Neural cell (in vitro differentiated cells): Measurements from ENCODE around the gene OR4N2. TPM values are rescaled to one million over a fixed set of nuclear protein-coding genes. Genes with fewer than 3 reads are reported as not detected.
"Not testable (repeated sequence)": the region's sequence is repeated elsewhere in the genome, so short reads cannot be mapped to it uniquely, and the experiment has no call there.

Source experiments
- H2AFZ ChIP-seq: fragments of 200-600, 300-800 bp; sonication (generic), shearing (Covaris generic); 2 replicates; pipeline ENCODE4 v1.6.0; 2014; ENCODE audit warnings: low read depth, mild to moderate bottlenecking, antibody characterized with exemption, low read length, moderate library complexity
- H3F3A ChIP-seq: fragments of 200-600 bp; shearing (Covaris generic); 2 replicates; pipeline ENCODE4 v1.6.1; 2016; ENCODE audit warnings: mild to moderate bottlenecking, moderate library complexity, mixed read lengths, antibody characterized with exemption, low read length; ENCODE audit not compliant: insufficient read depth, poor library complexity, severe bottlenecking
- H3K27ac ChIP-seq: fragments of 200-600, 300-800 bp; sonication (generic), shearing (Covaris generic); 2 replicates; pipeline ENCODE4 v1.5.1; 2014; ENCODE audit warnings: mild to moderate bottlenecking, low read length, moderate library complexity
- H3K27me3 ChIP-seq: fragments of 300-800, 200-600 bp; sonication (generic), shearing (Covaris generic); 2 replicates; pipeline ENCODE4 v1.6.0; 2014; ENCODE audit warnings: mild to moderate bottlenecking, low read depth, low read length, moderate library complexity; ENCODE audit not compliant: insufficient read depth
- H3K36me3 ChIP-seq: fragments of 300-800, 200-600 bp; sonication (generic), shearing (Covaris generic); 2 replicates; pipeline ENCODE4 v1.5.1; 2014; ENCODE audit warnings: mild to moderate bottlenecking, antibody characterized with exemption, low read length, moderate library complexity; ENCODE audit not compliant: insufficient read depth
- H3K4me2 ChIP-seq: fragments of 300-800, 200-600 bp; sonication (generic), shearing (Covaris generic); 2 replicates; pipeline ENCODE4 v1.6.0; 2014; ENCODE audit warnings: mild to moderate bottlenecking, low read length
- H3K4me3 ChIP-seq: fragments of 300-800, 200-600 bp; sonication (generic), shearing (Covaris generic); 2 replicates; pipeline ENCODE4 v1.5.1; 2014; ENCODE audit warnings: mild to moderate bottlenecking, low read length, moderate library complexity
- H3K79me2 ChIP-seq: fragments of 200-600 bp; shearing (Covaris generic); replicated peaks from 2 replicates; pipeline ENCODE4 v1.6.0; 2014; ENCODE audit warnings: mild to moderate bottlenecking, low read length, moderate library complexity; ENCODE audit not compliant: insufficient read depth
- H3K9ac ChIP-seq: fragments of 300-800, 200-600 bp; sonication (generic), shearing (Covaris generic); 2 replicates; pipeline ENCODE4 v1.6.1; 2016; ENCODE audit warnings: mild to moderate bottlenecking, low read length, mixed read lengths
- H3K9me2 ChIP-seq: fragments of 200-600 bp; shearing (Covaris generic); 2 replicates; pipeline ENCODE4 v1.6.1; 2016; ENCODE audit warnings: mild to moderate bottlenecking, low read length, mixed read lengths; ENCODE audit not compliant: insufficient read depth
- H3K9me3 ChIP-seq: fragments of 200-600, 300-800 bp; sonication (generic), shearing (Covaris generic); 2 replicates; pipeline ENCODE4 v1.6.1; 2016; ENCODE audit warnings: mild to moderate bottlenecking, mixed run types, low read length, moderate library complexity, mixed read lengths
- H4K20me1 ChIP-seq: fragments of 200-600 bp; shearing (Covaris generic); 2 replicates; pipeline ENCODE4 v1.6.1; 2016; ENCODE audit warnings: mild to moderate bottlenecking, mixed run types; ENCODE audit not compliant: insufficient read depth
- EP300 ChIP-seq: fragments of 450-650 bp; conservative IDR thresholded peaks from 2 replicates; pipeline ENCODE4 v1.6.1; 2014; ENCODE audit warnings: antibody characterized with exemption, mild to moderate bottlenecking, moderate library complexity; ENCODE audit not compliant: poor library complexity, severe bottlenecking
- EZH2 ChIP-seq: fragments of 200-600, 300-800 bp; shearing (Covaris generic), sonication (generic); IDR thresholded peaks from 2 replicates; pipeline ENCODE4 v1.6.1; 2014; ENCODE audit warnings: antibody characterized with exemption, low read length, borderline replicate concordance, mild to moderate bottlenecking; ENCODE audit not compliant: insufficient read depth, poor library complexity, severe bottlenecking
- MXI1 ChIP-seq: fragments of 450-650 bp; conservative IDR thresholded peaks from 2 replicates; pipeline ENCODE4 v1.6.1; 2014; ENCODE audit warnings: antibody characterized with exemption, mild to moderate bottlenecking; ENCODE audit not compliant: poor library complexity, severe bottlenecking
- POLR2AphosphoS5 ChIP-seq: IDR thresholded peaks from 2 replicates; pipeline ENCODE4 v1.6.1; 2012
- RAD21 ChIP-seq: fragments of 450-650 bp; conservative IDR thresholded peaks from 2 replicates; pipeline ENCODE4 v1.6.1; 2014; ENCODE audit warnings: antibody characterized with exemption, mild to moderate bottlenecking, moderate library complexity
- SMC3 ChIP-seq: fragments of 450-650 bp; conservative IDR thresholded peaks from 2 replicates; pipeline ENCODE4 v1.6.1; 2014; ENCODE audit warnings: antibody characterized with exemption, mild to moderate bottlenecking, moderate library complexity; ENCODE audit not compliant: poor library complexity
- TAF1 ChIP-seq: IDR thresholded peaks from 2 replicates; pipeline ENCODE4 v1.6.1; 2012; ENCODE audit warnings: low read depth
- polyA plus RNA-seq: library from polyadenylated mRNA; depleted of rRNA; stranded (reverse); fragments of >200 nt; gene quantifications from 2 replicates; pipeline ENCODE4 v1.2.3, GENCODE V29; 2014
- TF ChIP-seq, protein P1 (sequence below): fragments of 450-650 bp; IDR thresholded peaks from 2 replicates; pipeline ENCODE4 v1.5.1; 2014; ENCODE audit warnings: antibody characterized with exemption, mild to moderate bottlenecking, moderate library complexity; ENCODE audit not compliant: poor library complexity, severe bottlenecking
- TF ChIP-seq, protein P2 (sequence below): IDR thresholded peaks from 2 replicates; pipeline ENCODE4 v1.6.1; 2012; ENCODE audit warnings: borderline replicate concordance

The OR4N2 gene
- polyA plus RNA-seq, 1 donor from 2014 or later = not detected

DNA sequence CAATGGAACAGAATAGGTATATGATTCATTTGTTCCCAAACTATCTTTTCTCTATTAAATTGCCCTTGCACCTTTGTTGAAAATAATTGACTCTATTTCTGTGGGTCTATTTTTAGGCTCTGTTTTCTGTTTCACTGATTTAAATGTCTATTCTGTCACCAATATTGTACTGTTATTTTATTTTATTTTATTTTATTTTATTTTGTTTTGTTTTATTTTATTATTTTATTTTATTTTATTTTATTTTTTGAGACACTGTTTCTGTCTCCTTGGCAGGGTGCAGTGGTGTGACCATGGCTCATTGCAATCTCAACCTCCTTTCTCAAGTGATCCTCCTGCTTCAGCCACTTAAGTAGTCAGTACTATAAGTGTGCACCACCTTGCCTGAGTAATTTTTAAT lies 34.9 kb downstream of the OR4N2 start:
- no peaks in the 10 kb centered on the region for H4K20me1 ChIP-seq
- H3K36me3 ChIP-seq = no peaks in the 10 kb centered on the region
- no peak overlapping the region for H3K27ac ChIP-seq
- no peaks in the 10 kb centered on the region for H3K9me2 ChIP-seq
- no peaks in the 10 kb centered on the region for H3K79me2 ChIP-seq
- H3K4me2 ChIP-seq = no peak overlapping the region
- no peaks in the 10 kb centered on the region for H3F3A ChIP-seq
- no peak overlapping the region for H3K9ac ChIP-seq
- no peaks in the 10 kb centered on the region for H3K27me3 ChIP-seq
- no peak overlapping the region for H3K4me3 ChIP-seq
- TF ChIP-seq, protein P1, sequence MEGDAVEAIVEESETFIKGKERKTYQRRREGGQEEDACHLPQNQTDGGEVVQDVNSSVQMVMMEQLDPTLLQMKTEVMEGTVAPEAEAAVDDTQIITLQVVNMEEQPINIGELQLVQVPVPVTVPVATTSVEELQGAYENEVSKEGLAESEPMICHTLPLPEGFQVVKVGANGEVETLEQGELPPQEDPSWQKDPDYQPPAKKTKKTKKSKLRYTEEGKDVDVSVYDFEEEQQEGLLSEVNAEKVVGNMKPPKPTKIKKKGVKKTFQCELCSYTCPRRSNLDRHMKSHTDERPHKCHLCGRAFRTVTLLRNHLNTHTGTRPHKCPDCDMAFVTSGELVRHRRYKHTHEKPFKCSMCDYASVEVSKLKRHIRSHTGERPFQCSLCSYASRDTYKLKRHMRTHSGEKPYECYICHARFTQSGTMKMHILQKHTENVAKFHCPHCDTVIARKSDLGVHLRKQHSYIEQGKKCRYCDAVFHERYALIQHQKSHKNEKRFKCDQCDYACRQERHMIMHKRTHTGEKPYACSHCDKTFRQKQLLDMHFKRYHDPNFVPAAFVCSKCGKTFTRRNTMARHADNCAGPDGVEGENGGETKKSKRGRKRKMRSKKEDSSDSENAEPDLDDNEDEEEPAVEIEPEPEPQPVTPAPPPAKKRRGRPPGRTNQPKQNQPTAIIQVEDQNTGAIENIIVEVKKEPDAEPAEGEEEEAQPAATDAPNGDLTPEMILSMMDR = no peak
- TF ChIP-seq EZH2 = no peak
- TF ChIP-seq SMC3 = no peak
- TF ChIP-seq POLR2AphosphoS5 = no peak
- TF ChIP-seq EP300 = no peak
- TF ChIP-seq MXI1 = no peak
- no peak for TF ChIP-seq RAD21
- no peak overlapping the region for H2AFZ ChIP-seq
- no peaks in the 10 kb centered on the region for H3K9me3 ChIP-seq

DNA sequence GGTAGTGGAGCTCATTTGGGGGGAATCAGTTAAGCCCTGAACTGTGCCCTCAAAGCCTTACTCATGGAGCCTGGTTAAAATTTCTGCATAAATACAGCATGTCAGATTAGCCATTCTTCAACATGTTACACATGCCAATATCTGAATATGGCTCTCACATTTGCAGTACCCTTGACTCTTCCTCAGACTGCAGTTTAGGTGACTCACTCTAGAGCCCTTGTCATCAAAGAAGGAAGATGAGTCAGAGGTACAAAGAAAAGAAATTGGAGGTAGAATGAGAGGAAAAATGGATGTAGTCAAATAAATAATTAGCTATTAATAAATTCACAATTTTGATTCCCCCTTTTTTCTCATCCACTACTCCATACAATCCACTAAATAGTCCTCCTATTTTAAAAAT lies 47.8 kb downstream of the OR4N2 start:
- Histone ChIP-seq H2AFZ (no peak overlapping the region), H3K27me3 (no peaks in the 10 kb centered on the region), H3K9me2 (no peaks in the 10 kb centered on the region), H3K9ac (no peak overlapping the region), H3F3A (no peaks in the 10 kb centered on the region), H3K4me3 (no peak overlapping the region), H3K9me3 (no peaks in the 10 kb centered on the region), H3K36me3 (no peaks in the 10 kb centered on the region), H4K20me1 (no peaks in the 10 kb centered on the region), H3K27ac (no peak overlapping the region), H3K4me2 (no peak overlapping the region), H3K79me2 (no peaks in the 10 kb centered on the region)
- TF ChIP-seq MXI1 (no peak), EP300 (no peak), EZH2 (no peak), TAF1 (no peak), SMC3 (no peak), RAD21 (no peak), POLR2AphosphoS5 (no peak)
- TF ChIP-seq, protein P1 = no peak
- TF ChIP-seq, protein P2, sequence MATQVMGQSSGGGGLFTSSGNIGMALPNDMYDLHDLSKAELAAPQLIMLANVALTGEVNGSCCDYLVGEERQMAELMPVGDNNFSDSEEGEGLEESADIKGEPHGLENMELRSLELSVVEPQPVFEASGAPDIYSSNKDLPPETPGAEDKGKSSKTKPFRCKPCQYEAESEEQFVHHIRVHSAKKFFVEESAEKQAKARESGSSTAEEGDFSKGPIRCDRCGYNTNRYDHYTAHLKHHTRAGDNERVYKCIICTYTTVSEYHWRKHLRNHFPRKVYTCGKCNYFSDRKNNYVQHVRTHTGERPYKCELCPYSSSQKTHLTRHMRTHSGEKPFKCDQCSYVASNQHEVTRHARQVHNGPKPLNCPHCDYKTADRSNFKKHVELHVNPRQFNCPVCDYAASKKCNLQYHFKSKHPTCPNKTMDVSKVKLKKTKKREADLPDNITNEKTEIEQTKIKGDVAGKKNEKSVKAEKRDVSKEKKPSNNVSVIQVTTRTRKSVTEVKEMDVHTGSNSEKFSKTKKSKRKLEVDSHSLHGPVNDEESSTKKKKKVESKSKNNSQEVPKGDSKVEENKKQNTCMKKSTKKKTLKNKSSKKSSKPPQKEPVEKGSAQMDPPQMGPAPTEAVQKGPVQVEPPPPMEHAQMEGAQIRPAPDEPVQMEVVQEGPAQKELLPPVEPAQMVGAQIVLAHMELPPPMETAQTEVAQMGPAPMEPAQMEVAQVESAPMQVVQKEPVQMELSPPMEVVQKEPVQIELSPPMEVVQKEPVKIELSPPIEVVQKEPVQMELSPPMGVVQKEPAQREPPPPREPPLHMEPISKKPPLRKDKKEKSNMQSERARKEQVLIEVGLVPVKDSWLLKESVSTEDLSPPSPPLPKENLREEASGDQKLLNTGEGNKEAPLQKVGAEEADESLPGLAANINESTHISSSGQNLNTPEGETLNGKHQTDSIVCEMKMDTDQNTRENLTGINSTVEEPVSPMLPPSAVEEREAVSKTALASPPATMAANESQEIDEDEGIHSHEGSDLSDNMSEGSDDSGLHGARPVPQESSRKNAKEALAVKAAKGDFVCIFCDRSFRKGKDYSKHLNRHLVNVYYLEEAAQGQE = no peak

DNA sequence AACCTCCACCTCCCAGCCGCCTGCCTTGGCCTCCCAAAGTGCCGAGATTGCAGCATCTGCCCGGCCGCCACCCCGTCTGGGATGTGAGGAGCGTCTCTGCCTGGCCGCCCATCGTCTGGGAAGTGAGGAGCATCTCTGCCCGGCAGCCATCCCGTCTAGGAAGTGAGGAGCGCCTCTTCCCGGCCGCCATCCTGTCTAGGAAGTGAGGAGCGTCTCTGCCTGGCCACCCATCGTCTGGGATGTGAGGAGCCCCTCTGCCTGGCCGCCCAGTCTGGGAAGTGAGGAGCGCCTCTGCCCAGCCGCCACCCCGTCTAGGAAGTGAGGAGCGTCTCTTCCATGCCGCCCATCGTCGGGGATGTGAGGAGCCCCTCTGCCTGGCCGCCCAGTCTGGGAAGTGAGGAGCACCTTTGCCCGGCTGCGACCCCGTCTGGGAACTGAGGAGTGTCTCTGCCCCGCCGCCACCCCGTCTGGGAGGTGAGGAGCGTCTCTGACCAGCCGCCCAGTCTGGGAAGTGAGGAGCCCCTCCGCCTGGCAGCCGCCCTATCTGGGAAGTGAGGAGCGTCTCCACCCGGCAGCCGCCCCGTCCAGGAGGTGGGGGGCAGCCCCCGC lies 62.6 kb downstream of the OR4N2 start:
- H3K4me2 ChIP-seq = not testable (repeated sequence)

More for the DNA sequence above, 62.6 kb downstream of the OR4N2 start:
- not testable (repeated sequence) for H3K9ac ChIP-seq, H3F3A ChIP-seq, H3K9me2 ChIP-seq, H3K27ac ChIP-seq, H3K9me3 ChIP-seq, H3K79me2 ChIP-seq, H4K20me1 ChIP-seq, H3K4me3 ChIP-seq, H3K27me3 ChIP-seq, H3K36me3 ChIP-seq, H2AFZ ChIP-seq
